COLO668 (cell line): ENCODE measurements around the gene SMIM35.
"Not testable (repeated sequence)": the region's sequence is repeated elsewhere in the genome, so short reads cannot be mapped to it uniquely, and the experiment has no call there.

Experiments used
- DNase-seq: peaks from one replicate; lab custom pipeline; 2025; ENCODE audit not compliant: unreplicated experiment; lab: John Stamatoyannopoulos, UW

The SMIM35 gene

DNA sequence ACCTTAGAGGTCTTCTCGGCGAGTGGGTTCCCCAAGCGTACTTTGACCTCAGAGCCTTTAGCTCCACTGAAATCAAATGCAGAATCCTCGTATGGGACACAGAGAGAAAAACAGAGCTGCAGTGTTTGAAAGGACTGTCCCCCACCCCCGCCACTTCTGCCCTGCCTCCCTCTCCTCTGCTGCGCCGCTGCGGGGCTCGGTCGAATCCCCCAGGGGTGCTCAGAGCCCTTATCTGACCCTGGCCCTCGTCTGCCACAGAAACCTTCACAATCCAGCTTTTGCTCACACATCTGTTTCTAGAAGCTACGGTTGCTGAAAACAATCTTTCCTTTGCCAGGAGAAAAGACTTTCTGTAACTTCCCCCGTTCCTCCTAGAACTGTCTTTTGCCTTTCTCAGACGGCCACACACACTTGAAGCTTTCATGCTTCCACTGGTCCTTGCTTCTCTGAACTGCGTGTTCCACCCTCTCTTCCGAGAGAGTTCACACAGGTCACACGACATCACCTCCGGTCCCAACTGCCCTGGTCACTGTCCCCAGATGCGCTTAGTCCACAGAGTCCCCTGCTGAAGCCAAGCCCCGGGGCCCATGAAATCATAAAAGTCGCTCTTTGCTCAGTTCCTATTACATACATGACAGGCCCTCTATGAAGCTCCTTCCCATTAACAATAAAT lies 3.7 kb downstream of the SMIM35 start:
- no peak for DNase-seq

DNA sequence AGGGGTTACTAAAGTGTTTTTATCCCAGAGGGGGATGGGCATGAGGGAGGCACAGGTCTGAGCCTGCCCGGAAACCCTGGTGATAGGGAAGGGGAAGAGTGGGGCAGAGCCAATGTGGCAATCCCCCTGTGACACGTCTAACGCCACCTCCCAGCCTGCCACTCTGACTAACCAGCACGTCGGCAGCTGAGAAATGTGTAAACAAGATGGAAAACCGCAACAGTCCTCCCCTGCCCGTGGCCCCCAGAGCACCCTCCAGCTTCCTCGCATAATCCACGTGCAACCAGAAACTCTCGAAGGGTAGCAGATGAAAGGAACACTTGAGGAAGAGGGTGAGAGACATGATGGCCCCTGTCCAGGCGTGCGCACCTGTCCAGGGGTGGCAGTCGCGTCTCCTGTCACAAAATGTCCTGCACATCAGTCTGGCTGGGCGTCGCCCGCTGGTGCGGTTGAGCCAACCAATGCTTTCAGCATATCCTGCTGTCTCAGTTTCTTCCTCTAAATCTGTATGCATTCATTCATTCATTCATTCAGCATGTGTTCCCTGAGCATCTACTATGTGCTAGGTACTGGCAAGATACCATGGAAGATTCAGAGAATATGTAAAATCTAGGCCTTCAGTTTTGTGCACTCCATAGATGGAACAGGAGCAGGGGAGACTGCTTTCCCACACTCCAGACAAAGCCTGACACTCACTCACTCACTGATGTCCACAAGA lies 5.4 kb downstream of the SMIM35 start:
- no peak for DNase-seq

DNA sequence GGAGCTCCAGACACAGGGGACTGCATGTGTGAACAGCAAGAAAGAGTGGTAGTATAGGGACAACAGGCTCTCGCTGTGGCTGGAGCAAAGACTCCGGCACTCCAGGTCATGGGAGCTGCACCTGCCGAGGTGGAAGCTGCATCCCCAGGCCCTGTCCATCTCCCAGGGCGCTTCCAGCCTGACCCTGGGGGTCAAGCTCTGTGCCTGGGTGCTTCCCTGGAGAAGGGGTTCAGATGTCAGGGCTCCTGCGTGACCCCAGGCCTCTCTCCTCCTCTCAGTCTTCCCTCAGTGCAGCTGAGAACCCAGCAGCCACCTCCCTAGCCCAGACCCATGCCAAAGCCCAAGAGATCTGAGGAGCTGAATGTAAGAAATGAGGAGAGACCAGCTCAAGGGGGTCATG lies 6.5 kb downstream of the SMIM35 start:
- DNase-seq: no peak

DNA sequence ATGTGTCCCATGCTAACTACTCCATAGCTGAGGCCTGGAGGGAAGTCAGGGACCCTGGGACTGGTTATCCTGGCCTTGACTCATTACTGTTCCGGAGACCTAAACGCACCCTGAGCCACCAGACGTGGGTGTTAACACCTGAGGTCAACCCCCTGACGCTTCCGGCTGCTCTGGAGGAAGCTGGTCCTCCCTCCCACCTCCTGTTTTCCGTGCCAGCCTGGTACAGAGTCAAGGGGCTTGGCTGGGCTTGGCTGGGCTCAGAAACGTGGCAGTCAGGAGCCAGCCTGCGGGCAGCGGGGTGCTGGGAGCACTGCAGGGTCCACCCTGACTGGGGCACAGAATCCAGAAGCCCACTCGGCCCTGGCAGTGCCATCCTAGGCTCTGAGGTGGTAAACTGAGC lies 7.3 kb downstream of the SMIM35 start:
- DNase-seq: no peak

DNA sequence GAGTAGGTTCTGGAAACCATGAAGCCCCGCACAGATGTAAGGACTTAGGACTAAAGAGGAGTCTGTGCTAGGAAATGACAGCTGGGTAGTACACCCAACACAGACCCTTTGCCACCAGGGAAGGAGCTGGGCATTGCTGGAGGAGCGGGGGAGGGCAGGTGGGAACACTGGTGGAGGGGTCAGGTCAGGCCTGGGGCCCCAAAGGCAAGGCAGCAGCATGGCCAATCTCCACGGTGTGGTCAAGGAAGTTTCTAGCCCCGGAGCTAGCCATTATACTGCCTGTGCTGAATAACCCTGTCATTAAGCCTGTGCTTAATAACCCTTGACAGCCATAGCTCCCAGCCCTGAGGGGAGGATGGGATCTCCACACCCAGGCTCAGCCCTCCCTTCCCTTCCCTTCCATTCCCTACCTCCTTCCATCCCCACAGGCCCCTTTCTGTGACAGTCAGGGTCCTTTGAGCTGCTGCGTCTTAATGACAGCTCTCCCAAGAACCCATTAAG lies 7.8 kb downstream of the SMIM35 start:
- DNase-seq: peak; percentile 13

DNA sequence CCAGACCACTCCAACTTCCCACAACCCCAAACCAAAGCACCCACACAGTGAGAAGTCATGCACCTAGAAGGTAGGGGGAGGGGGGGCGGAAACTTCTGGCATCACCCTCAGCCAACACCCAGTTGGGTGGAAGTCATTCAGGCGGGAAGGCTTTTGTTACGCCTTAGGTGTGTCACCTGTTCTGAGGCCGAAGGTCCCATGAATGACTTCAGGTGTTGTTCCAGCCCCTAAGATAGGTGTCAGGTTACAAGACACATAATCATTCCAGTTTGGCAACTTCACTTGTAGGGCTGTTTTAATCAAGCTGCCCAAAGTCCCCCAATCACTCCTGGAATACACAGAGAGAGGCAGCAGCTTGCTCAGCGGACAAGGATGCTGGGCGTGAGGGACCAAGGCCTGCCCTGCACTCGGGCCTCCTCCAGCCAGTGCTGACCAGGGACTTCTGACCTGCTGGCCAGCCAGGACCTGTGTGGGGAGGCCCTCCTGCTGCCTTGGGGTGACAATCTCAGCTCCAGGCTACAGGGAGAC lies 9.9 kb downstream of the SMIM35 start, which contains the start of gene TMPRSS4:
Gene TMPRSS4, plus strand, starts transcription at position 325 of the 528 bp plus-strand sequence. CDS start 225 bp downstream, outside the sequence.
- peak; percentile 74 for DNase-seq

DNA sequence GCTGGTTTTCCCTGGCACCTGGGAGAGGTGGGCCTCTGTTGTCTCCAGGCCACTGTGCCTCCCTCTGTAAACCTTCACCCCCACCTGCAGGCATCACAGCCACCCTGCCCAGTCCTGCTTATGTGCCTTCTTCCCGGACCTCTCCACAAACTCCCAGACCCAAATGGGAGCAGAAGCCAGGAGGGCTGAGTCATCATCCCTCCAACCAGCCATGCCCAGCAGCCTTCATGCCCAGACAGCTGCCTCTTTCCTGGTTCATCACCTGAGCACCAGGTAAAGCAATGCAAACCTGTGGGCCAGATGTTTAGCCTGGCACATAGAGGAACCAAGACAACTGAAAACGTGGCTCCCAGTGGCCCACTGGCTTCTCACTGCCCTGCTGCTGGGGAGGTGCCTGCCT lies 12.0 kb downstream of the SMIM35 start:
- DNase-seq: peak; percentile 49

DNA sequence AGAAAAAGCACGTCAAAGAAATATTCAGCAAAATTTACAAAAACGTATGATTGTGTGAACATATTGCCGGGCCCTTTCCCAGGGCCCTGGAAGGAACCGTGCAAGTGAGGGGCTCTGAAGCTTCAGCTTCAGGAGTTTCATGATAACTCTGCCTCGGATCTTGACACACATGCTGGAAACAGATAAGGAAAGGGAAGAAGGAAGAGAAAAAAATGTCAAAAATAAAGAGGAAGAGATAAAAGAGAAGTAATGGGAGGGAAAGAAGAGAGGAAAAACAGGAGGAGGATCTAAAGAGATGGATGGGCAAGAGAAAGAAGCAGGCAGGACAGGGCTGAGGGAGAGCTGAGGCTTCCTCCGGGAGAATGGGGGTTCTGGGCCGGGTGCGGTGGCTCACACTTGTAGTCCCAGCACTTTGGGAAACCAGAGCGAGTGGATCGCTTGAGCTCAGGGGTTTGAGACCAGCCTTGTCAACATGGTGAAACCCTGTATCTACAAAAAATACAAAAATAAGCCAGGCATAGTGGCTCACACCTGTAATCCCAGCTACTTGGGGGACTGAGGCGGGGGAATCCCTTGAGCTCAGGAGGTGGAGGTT lies 12.6 kb downstream of the SMIM35 start:
- DNase-seq: no peak

DNA sequence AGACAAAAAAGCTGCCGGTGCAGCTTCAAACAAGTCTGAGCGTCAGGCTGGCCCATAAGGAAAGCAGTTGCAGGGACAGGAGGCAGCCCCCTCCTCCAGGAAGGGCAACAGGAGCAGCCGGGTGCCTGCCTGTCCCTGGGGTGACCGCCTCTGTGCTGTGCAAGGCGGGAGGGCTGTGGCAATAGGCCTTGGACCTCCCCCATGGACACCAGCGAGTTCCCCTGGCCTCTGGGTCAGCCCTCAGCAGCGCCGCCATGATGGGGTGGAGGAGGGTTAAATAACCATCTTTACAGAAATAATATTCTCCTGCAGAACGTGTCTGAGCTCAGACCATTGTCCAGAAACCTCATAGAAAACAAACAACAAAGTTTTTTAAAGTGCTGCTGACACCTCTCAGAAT lies 13.2 kb downstream of the SMIM35 start:
- DNase-seq: no peak

DNA sequence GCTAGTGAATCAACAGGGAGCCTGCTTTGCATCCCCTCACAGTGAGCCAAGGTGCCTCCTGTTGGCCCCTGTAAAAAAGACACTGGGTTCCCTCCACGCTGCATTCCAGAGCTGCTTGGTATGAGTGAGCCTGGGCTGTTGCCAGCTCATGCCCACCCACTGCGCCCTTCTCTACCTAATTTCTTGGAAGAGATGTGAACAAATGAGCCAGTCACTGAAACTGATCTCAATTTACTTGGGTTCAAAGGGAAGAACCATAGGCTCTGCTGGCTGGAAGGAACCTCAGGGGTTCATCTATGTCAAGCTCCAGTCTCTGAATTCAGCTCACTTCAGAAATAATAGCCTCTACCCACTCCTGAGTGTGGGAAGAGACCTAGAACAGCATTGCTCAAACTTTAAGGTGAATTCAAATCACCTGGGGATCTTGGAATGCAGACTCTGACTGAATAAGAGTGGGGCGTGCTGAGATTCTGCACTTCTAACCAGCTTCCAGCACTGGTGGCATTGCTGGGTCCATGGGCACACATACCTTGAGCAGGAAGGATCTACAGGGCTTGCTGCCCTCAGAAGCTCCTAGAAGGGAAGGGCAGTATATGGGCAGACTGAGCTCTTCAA lies 15.2 kb downstream of the SMIM35 start:
- DNase-seq: no peak

DNA sequence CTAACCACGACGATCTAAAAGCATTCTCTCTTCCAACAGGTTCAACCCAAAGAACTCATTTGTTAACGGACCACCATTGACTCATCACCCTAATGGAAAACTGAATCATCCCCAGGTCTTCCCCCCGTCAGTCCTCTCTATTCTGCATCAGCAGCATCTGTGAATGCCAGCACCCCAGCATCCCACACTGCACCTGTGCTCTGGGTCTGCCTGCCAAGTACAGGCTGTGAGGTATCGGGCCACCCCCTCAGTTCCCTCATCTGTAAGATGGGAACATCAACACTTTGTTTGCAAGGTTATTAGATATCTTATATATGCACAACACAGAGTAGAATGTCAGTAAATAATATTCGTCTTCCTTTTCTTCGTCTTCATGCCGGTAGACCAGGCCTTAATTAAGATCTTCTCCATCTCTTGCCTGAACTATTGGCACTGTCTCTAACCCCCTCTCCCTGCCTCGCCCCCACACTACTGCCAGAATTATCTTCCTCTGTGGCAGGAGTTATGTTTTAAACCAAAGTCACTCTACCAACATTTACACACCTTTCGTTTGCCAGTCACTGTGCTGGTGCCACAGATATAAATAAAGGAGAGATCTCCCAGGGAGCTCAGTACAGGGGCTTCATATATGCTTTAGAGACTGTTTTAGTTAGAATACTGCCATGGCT lies 17.7 kb downstream of the SMIM35 start:
- DNase-seq: no peak

DNA sequence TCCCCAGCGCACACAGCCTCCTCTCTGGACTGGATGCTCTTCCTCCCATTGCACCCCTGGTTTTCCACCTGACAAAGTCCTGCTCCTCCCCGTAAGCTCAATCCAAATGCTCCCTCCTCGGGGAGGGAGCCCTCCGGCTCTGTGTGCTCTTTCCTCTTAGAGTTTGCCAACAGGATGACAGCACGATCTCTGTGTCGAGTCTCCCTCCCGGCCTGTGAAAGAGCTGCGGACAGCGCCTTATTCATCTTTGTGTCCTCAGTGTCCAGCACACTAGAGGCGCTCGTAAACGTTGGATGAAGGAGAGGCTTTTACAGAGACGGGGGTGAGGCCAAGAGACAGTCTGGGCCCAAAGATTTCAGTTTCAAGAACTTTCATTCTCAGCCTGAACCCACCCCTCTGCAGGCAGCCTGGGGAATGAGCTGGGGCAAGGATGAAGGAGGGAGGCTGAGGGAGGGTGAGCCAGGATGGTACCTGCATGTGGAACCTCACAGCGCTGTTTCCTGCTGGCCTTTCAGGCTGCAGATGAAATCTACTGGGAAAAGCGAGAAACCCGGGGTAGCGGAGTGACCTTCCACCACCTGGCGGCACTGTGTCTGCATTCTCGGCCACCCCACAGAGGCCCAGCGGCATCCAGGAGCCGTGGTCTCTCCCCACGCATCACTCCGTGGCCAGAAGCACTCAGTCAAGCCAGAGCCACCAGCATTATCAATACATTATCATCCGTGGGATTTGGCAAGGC lies 18.4 kb downstream of the SMIM35 start:
- no peak for DNase-seq

DNA sequence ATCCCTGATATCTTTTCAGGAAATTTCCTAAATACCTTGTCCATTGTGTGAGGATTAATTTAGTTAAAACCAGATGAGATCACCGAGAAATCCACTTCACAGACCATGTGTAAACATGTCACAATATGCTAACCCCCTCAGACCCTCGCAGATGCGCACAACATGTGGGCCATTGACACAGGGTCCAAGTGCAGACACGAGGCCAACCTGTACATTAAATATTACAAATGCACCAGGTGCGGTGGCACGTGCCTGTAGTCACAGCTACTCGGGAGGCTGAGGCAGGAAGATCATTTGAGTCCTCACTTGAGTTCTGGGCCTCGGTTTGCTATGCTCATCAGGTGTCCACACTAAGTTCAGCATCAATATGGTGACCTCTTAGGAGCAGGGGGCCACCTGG lies 19.8 kb downstream of the SMIM35 start:
- DNase-seq: no peak

DNA sequence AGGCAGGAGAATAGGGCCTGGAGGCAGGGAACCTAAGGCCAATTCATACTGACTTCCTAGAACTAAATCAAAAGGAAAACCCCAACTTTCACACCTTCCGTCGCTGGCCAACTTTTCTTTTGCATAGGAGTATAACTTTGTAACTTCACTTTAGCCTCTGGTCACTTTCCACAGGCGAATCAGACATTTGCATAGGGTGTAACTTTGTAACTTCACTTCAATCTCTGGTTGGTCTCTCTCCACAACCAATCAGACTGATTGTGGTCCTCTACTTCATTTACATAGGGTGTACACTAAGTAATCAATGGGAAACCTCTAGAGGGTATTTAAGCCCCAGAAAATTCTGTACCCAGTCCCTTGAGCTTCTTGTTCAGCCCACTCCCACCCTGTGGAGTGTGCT lies 21.4 kb downstream of the SMIM35 start:
- DNase-seq: no peak

DNA sequence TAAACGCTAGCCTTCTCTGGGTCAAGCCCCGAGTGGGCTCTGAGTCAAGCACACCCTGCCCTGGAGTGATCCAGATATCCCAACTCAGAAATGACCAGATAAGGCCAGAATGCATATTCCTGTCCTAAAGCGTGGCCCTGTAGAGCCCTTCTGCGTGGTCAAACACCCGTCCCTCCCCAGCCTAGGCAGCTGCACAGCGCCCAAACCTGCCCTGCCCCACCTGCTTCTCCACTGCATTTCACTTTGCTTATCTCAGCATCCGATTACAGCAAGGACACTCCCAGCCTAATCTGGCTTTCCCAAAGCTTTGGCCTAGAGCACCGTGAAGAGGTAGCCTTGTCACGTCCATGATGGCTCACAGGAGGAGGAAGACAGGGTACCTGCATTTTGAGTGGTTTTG lies 21.8 kb downstream of the SMIM35 start:
- no peak for DNase-seq

DNA sequence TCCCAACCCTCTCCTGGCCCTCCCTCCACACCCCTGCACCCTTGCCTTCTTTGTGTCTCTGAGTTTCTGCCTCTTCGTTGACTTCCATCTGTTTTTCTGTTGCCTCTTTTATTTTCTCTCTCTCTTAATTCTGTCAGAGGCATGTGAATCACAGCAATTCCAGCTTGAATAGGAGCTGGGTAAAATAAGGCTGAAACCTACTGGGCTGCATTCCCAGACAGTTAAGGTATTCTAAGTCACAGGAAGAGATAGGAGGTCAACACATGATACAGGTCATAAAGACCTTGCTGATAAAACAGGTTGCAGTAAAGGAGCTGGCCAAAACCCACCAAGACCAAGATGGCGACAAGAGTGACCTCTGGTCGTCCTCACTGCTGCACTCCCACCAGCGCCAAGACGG lies 24.1 kb downstream of the SMIM35 start:
- DNase-seq: not testable (repeated sequence)

DNA sequence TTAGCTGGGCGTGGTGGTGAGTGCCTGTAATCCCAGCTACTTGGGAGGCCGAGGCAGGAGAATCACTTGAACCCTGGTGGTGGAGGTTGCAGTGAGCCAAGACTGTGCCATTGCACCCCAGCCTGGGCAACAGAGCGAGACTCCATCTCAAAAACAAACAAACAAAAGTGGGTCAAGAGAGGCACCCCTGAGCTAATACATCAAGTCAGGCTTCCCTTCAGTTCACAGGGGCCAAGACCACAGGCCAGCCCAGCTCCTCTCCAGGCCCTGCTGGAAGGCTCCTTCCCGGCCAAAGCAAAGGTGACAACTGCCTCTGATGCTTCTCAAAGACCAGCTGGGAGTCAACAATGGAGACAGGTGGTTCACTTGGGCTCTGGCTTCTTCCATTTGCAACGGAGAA lies 24.6 kb downstream of the SMIM35 start:
- not testable (repeated sequence) for DNase-seq

DNA sequence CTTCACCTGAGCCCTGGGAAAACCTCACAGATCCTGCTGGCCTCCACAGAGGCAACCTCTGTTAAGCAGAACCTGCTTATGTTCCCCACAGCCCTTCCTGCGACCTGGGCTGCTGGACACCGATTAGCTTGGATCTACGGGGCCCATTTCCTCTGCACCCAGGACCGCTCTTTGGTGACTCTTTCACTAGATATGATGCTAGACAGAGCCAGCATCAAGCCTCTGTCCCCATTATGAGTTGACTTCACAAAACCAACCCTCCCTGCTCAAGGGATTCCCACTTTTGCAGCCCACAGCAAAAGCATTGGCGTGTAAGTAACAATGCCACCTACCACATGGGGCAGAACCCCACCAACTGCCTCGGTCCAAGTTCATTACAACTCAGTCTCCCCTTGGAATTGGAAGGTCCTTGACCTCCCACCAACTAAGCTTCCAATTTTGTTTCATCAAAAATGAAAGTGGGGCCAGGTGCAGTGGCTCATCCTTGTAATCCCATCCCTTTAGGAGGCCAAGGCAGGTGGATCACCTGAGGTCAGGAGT lies 25.1 kb downstream of the SMIM35 start:
- DNase-seq: no peak

DNA sequence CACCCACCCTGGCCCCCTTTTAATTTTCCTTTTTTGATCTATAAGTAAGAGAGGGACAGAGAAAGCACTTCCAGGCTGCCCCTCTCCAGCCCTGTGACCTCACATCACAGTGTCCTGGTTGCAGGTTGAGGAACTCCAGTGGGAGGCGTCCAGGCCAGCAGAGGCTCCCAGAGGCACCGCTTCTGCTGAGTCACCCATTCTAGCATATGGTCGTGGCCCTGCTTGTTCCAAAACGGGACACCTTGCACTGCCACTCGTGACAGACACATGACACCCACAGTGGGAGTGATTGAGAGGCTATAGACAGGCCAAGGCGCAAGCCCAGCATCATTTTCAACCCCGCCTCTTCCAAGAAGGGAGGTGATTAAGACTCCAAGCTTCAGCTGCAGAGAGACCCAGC lies 25.9 kb downstream of the SMIM35 start:
- DNase-seq: no peak

DNA sequence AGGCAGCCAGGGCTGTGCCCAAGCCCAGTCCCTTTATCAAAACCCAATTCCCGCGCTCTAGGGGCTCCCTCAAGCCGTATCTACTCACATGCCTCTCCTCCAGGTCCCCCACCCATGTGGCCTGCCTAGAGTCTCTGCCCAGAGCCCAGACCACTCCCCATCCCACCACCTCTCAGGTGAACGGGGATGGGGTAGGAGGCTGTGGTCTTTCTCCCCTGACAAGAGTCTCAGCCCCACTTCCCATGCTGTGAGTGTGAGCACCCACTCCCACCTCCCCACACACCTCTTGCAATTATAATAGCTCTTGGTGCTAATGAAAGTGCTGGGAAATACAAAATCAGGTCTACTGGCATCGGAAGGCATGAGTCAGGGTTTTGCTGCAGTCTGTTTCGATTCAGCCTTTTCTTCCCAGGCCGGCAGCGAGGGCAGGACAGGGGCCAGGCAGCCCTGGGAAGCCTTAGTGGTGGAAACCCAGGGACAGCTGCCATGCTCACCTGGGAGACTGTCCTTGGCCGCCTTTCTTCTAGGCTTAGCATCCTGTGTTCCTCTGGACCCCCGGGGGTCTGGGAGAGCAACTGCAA lies 26.6 kb downstream of the SMIM35 start:
- DNase-seq: no peak
